Measurements from ENCODE around the gene FCHSD2. TPM values are rescaled to one million over a fixed set of nuclear protein-coding genes. Genes with fewer than 3 reads are reported as not detected.
A peak's percentile ranks its signal among the peaks of the same experiment; 100 is the strongest.

Gene FCHSD2
- polyA plus RNA-seq (2012; ENCODE audit: insufficient read depth, insufficient read length) = 27.6 TPM

DNA sequence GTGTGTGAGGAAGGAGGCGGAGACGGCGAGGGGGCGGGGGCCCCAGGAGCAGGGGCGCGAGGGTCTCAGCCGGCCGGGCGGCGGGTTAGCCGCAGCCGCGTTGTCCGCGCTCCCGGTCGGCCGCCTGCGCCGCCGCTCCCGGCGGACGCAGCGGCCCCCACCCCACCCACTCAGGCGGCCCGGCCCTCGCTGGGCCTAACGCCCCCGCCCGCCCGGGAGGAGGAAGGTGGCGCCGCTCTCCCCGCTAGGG is at the start of gene FCHSD2:
TSS of gene FCHSD2 (minus strand) at position 191 of the 250 bp plus-strand sequence. CDS start 441 bp downstream, outside the sequence.
- peak within 1 kb of the TSS; percentile 86 for H3K4me3 ChIP-seq (ENCODE audit: low read length)
- DNase-seq (ENCODE audit: low read depth, low spot score) = no peak

DNA sequence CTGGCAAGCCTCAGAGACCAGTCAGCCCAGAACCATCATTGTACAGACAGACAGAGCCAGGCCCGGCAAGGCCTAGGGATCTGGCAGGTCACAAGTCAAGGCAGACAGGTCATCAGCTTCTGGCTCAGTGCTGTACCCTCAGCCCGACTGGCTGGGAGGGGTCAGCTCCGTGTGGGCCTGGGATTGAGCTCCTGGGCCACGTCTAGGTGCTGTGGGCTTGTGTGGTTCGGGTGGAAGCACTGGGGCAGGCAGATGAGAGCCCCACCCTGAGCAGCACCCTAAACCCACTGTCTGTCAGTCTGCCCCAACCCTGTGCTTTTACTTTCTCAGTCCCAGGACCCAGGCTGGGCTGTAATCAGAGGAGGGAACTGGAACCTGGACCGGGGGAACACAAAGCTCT is 49.0 kb upstream of the FCHSD2 start:
- no peak overlapping the region for H3K4me3 ChIP-seq (ENCODE audit: low read length)
- no peak for DNase-seq (ENCODE audit: low read depth, low spot score)

DNA sequence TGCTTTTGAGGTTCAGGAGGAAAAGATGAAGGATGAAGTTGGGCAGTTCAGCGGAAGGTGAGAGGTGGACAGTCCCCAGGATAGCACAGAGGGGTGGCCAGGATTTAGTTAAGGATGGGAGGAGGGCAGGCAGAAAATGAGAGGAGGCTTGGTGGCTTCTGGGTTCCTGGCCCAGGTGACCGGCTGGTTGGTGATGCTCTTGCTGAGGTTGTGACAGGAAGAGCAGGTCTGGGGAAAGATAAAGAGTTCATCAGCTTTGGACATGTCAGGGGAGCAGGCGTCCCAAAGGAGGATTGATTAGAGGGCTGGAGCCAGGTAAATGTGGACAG is 48.4 kb upstream of the FCHSD2 start:
- no peak for DNase-seq (ENCODE audit: low read depth, low spot score)
- H3K4me3 ChIP-seq (ENCODE audit: low read length) = no peak overlapping the region

DNA sequence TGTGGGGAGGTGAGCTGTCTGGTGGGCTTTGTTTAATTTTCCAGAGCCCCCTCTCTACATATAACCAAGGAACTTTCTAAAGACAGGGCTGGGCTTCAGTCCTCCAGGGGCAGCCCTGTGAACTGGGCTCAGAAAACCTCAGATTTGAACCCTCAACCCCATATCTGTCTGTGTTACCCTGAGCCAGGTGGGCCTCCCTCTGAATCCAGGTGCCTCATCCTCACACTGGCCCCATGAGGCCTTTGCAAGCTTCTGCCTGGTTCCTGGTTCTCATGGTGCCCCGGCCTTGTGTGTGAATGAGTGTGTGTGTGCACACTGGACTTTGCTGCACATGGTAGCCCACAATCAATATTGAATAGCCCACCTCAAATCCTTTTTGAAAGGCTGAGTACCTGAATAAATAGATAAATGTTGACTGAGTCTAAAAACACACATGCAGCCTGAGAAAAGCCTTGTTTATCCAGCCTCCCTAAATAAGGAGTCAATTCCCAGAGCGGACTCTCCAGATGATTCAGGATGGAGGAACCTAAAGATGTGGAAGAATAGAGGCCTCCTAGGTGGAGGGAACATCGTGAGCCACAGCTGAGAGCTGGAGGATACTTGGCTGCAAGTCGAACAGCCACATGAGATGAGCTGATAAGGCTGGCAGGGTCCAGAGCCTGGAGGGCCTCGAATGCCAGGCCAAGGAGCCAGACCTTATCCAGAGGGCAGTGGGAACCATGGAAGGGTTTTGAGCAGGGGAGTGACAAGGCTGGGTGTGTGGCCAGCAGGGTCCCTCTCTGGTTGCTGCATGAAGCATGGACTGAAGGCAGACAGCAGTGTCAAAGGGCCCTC is 47.8 kb upstream of the FCHSD2 start:
- no peak overlapping the region for H3K4me3 ChIP-seq (ENCODE audit: low read length)
- no peak for DNase-seq (ENCODE audit: low read depth, low spot score)

DNA sequence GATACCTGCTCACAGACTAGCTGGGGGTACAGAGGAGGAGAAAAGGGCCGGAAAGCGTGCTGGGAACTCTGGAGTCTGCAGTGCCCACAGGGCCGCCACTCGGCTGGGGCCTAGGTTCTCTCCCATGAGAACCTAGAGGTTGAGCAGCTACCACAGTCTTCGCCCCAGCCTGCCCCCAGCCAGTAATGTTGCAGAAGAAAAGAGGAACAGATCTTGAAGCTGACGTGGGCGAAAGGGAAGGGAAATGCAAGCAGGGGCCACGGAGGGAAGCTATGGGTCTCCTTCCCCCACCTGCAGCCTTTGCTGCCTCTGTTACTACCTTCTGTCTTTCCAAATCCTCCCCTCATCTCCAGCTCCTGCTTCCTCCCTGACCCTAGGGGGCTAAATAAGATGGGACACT is 47.2 kb upstream of the FCHSD2 start:
- H3K4me3 ChIP-seq (ENCODE audit: low read length) = no peak overlapping the region
- no peak for DNase-seq (ENCODE audit: low read depth, low spot score)

DNA sequence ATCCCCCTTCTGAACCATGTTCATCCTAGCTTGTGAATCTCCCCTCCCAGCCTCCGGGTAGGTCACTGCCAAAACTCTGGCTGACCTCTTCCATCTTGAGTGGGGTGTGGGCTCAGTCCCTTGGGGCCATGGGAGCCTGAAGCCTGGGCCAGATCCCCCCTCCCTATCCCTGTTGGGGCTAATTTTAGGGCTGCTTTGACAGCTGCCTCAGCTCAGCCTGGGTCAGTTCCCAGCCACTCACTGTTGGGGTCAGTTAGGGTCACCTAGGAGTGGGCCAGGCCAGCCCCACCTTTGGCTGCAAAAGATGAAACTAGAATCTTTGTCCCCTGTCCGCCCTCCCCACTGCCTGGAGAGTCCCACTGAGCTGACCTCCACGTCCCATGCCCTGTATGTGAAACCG is 46.2 kb upstream of the FCHSD2 start:
- DNase-seq (ENCODE audit: low read depth, low spot score) = no peak
- no peak overlapping the region for H3K4me3 ChIP-seq (ENCODE audit: low read length)

DNA sequence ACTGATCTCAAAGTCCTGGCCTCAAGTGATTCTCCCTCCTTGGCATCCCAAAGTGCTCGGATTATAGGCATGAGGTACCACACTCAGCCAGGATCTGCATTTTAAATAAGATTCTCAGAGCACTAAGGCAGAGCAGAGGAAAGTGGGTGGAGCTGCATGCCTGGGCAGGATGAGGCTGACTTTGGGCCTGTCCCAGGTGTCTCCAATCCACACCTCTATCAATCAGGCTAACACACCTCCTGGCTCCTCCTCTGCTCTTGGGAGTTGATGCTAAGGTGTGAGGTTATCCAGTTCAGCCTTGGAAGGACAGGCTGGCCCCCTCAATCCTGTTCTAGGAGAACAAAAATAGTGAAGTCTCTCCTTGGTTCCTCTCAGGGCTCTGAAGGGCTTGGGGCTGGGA is 45.7 kb upstream of the FCHSD2 start:
- no peak for DNase-seq (ENCODE audit: low read depth, low spot score)
- H3K4me3 ChIP-seq (ENCODE audit: low read length) = no peak overlapping the region

DNA sequence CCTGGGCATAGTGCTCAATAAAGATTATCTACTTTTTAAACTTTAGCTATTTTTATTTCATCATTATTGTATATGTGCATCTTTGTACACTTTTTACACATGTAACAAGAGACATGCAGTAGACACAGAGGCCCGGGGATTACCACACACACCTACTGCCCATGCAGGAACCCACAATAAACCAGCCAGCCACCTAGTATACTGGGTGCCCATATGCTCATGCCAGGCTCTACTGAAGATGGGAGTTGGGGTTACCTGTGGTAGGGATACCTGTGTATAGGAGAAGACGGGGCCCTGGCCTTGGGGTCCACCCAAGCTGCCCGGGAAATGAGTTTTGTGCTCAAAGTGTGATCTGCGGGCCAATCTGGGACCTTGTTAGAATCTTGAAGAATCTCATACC is 44.8 kb upstream of the FCHSD2 start:
- H3K4me3 ChIP-seq (ENCODE audit: low read length) = no peak overlapping the region
- DNase-seq (ENCODE audit: low read depth, low spot score) = no peak

DNA sequence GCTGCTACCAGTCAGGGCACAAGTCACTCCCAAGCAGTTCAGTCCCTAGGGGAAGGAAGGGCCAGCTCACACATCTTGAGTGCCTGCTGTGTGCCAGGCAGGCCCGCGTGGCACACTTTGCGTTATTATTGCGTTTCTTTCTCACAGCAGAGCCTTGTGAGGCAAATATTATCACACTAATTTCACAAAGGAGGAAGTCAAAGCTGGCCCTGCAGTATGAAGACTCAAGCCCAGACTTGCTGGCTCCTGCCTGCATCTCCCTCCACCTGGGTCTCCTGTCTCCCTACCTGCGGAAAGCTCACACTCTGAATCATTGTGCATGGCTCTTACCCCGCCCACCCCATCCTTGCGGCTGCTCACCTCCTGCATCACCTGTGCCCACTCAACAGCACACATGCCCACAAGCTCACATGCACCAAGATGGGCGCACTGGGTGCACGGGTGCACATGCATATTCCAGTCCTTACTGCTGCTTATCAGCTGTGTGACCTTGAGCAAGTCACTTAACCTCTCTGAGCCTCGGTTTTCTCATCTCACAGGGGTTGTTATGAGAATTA is 44.3 kb upstream of the FCHSD2 start:
- no peak for DNase-seq (ENCODE audit: low read depth, low spot score)
- no peak overlapping the region for H3K4me3 ChIP-seq (ENCODE audit: low read length)

DNA sequence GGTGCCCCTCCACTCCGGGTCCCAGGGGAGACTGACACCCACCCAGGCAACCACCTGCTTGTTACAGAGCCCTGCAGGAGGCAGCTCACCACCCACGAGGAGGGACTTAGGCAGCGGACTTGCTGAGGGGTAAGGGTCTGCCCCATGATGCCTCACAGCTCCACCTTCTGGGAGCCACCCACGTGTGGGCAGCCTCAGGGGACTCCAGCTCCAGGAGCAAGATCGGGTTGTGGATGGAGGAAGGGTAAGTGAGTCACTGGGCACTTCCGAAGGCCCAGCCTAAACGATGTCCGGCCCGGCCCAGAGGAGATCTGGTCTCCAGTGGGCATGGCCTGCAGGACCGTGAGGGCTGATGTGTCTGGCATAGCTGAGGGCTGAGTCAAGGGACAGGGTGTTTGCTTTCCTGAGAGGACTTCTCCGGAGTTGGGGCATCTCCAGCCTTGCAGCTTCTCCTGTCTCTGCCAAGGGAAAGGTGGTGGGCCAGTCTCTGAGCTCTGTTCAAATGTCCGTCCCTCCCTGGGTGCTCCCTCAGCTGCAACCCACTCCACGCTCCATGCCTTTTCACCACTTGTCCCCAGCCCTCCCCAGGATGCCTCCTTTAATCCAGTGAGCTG is 43.7 kb upstream of the FCHSD2 start:
- no peak overlapping the region for H3K4me3 ChIP-seq (ENCODE audit: low read length)
- no peak for DNase-seq (ENCODE audit: low read depth, low spot score)

DNA sequence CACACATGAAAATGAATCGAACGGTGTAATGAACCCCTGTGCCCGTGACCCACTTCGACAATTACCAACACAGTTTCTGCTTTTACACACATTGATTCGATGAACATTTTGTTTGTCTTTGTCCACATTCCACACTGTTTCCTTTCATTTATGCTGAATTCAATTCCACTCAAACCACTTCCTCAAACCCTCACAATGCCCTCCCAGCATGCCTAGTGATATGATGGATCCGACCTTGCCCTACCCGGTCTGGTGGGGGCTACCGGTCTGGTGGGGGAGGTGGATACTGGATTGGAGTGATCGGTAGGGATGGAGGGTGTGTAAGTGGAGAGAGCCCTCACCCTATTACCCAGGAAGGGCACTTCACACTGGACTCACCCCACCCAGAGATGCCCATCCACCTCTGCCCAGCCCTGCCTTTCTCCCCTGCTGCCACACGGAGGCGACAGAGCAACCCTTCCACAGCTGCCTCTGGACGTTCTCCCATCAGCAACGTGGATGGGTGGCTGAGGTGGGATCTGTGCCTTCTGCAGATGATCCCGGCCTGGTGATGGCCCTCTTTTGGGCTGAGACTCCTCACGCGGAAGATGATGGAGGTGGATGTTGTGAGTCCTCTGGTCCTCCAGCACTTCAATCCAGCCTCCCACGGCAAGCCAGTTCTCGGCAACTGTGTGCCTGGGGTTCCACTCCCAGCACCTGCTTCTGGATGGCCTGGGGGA is 43.0 kb upstream of the FCHSD2 start:
- no peak overlapping the region for H3K4me3 ChIP-seq (ENCODE audit: low read length)
- DNase-seq (ENCODE audit: low read depth, low spot score) = no peak

DNA sequence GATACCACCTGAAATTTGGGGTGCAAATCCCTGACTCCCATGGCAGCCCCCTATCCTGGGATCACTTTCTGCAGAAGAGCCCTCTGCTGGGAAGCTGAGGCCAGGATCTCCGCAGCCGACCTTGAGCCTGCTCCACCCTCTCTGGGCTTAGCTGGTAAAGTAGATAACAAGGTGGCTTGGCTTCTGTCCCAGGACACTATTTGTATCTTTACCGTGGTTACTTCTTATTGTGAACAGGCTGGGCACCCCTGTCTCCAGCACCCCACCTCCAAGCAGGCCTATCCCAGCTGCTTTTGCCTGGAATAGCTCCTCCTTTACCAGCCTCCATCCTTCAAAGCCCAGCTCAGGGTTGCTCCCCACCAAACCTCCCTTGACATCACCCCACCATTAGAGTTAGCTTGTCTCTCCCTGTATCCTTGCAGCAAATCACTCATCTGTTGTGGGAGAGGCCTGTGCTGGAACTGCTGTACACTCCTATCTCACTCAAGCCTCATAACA is 40.8 kb upstream of the FCHSD2 start:
- no peak for DNase-seq (ENCODE audit: low read depth, low spot score)
- H3K4me3 ChIP-seq (ENCODE audit: low read length) = no peak overlapping the region

DNA sequence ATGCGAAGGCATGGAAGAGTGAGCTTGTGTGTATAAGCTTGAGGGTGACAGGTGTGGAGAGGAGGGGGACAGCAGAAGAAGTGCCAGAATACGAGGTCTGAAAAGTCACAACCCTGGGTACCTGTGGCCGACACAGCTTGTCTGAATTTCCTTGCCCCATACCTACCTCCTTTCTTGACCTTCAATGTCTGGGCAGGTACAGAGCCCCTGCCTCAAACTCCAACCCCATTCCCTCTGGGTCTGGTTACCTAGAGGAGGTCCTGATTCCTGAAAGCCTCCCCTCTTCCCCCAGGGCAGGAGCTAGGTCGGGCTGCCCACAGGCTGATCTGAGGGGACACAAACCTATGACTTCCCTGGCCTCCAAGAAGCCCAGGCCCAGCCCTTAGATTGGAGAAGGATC is 36.6 kb upstream of the FCHSD2 start:
- DNase-seq (ENCODE audit: low read depth, low spot score) = no peak
- H3K4me3 ChIP-seq (ENCODE audit: low read length) = no peak overlapping the region

DNA sequence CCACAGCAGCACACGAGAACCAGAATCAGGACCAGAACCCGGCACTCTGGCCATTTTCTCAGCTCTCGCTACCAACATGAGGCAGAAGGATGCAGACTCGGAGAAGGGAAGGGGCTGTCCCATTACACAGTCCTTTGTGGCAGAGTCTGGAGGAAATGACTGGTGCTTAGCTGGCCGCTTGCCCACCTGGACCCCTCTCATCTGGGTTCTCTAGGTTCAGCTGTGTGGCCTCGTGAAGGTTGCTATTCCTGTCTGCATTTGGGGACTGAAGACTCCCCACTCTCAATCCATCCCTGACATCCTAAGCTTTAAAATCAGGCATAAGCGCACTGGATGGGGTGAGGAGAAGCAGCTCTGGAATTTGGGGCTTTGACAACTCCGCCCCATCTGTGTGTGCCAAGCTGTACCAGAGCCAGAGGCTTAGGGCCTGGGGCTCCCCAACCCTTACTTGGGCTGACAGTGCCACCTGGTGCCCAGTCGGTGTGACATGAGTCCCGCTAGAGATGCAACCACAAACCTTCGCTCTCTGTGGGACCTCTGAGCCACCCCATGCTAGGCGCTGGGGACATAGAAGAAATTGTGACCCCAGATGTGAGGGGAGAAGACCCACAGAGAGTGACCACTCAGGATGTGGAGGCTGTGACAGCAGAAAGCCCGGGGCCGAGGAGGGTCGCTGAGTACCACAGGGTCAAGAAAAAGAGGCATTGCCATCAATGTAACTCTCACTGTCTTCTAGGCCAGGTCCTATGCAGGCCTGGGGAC is 35.8 kb upstream of the FCHSD2 start:
- DNase-seq (ENCODE audit: low read depth, low spot score) = peak; percentile 77
- H3K4me3 ChIP-seq (ENCODE audit: low read length) = no peak overlapping the region

DNA sequence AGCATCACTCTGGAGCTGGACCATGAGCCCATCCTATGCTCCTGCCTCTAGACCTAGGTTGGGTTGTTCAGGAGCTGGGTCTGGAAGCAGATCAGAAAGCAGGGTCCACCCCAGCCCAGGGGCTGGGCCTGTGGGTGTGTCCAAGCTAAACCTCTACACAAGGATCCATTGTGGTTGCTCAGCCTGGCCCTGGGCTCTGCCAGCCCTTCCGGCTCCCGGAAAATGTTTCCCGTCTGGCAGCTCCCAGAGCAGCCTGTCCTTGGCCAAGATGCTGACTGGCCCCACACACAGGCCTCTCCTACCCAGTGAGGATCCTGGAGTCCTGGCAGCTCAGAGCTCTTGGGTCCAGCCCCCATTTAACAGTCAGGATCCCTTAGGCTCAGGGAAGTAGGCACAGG is 35.3 kb upstream of the FCHSD2 start:
- no peak for DNase-seq (ENCODE audit: low read depth, low spot score)
- no peak overlapping the region for H3K4me3 ChIP-seq (ENCODE audit: low read length)

DNA sequence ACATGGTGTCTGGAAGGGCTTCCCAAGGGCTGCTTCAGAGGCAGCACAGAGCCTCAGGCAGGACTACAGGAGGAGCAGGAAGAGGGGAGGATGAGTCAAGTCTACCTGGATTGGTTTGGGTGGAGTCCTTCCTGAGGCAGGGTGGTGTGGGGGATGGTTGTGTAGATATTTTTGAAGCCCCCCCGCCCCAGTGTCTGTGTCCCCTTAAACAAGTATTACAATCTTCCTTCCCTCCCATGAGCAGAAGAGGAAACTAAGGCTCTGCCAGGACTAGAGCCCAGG is 34.7 kb upstream of the FCHSD2 start:
- H3K4me3 ChIP-seq (ENCODE audit: low read length) = no peak overlapping the region
- DNase-seq (ENCODE audit: low read depth, low spot score) = no peak

DNA sequence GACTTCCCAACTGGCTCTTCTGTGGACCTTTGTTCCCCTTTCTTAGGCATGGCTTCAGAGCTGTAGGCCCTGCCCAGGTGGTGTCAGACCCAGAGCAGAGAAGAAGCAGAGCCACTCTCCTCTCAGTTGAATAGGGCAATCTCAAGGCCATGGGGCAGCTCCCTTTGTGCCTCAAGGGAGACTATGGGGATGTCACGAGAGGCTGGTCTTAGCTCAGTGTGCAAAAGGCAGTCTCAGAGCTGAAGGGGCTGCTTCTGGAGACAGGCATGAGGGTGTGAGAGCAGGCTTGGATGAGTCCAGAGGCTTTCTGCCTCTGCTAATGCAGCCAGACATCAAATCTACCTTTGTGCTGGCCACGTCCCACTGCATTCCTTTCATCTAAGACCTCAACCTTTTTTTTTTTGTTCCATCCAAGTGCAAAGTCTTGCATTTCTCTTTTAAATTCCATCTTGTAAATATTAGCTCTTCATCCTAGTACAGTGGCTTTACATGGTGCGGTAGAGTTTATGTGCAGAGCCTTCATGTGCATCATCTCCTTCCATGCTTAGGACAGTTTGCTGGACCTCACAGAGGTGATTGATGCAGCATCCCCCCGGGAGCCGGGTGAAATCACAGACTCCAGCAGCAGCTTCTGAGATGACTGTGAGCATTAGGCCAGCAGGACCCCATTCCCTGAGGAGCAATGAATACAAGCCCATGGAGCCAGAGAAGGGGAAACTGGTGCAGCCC is 34.2 kb upstream of the FCHSD2 start:
- no peak for DNase-seq (ENCODE audit: low read depth, low spot score)
- H3K4me3 ChIP-seq (ENCODE audit: low read length) = no peak overlapping the region

DNA sequence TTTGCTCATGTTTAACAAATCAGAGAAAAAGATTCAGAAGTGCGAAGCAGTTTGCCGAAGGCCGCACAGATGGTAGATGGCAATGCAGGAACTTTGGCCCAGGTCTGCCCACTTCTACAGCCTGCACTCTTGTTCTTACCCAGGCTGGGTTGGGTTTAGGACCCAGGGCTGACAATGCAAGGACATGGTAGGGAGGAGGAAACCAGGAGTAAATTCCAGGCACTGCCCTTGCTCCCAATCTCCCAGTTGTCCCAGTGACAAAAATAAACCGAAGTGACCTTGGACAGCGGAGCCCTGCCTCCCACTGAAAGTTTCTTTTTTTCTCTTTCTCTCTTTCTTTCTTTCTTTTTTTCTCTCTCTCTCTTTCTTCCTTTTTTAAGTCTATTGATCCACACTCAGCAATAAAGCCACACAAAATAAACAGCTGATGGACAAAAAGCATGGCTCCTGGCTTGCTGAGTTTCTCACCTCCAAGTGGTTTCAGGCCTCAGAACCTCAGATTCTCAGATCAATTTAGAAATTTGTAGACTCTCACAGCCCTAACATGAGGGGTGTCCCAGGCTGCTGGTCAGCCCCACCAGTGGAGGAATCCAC is 33.5 kb upstream of the FCHSD2 start:
- no peak overlapping the region for H3K4me3 ChIP-seq (ENCODE audit: low read length)
- no peak for DNase-seq (ENCODE audit: low read depth, low spot score)

DNA sequence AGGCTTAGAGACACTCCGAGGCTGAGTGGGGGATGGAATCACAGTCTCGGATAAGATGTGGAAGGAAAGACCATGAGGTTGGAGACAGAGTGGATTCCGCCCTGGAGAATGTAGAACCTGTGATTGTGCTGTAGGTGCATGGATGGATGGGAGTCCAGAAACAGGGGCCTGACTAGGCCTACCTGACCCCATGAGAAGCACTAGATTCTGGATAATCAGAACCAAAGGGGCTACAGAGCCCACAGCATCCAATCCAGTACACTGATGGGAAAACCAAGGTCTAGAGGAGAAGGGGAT is 32.3 kb upstream of the FCHSD2 start:
- DNase-seq (ENCODE audit: low read depth, low spot score) = no peak
- no peak overlapping the region for H3K4me3 ChIP-seq (ENCODE audit: low read length)
